Measurements from ENCODE around the gene SAMM50.

SAMM50 gene

DNA sequence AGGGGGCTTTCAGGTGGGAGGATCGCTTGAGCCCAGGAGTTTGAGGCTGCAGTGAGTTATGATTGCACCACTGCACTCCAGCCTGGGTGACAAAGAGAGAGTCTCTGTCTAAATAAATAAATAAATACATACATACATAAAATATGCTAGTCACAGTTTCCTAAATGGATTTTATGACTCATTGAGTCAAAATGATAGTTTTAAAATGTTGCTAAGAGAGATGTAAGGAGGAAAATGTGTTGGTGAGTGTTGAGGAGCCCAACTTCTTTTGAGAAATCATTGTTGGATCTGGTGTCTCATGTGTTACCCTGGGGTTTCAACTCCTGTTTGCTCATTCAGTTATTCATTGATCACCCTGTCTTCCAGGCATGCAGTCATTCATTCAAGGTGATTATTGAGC, 89.9 kb downstream of the SAMM50 start:
- H3K4me1 Mint-ChIP-seq (ENCODE audit: low read depth): peaks cover 33% of the 10 kb centered on the region
- H3K9me3 Mint-ChIP-seq: no peaks in the 10 kb centered on the region
- H3K4me3 Mint-ChIP-seq: no peak overlapping the region
- intact Hi-C loops (cut with micrococcal nuclease): no loop called here
- H3K36me3 Mint-ChIP-seq (ENCODE audit: low read depth): peaks cover 64% of the 10 kb centered on the region
- H3K27ac Mint-ChIP-seq: no peak overlapping the region
- no peaks in the 10 kb centered on the region for H3K27me3 Mint-ChIP-seq

All from dendritic cell treated with granulocyte-macrophage colony-stimulating factor and Interleukin-4, amounts not matched to agents 40 ng/mL and 50 ng/mL, for 4 days (primary cell).